CD4-positive, CD25-positive, alpha-beta regulatory T cell (primary cell): ENCODE results near the gene COLEC11. TPM values are rescaled to one million over a fixed set of nuclear protein-coding genes. Genes with fewer than 3 reads are reported as not detected.
A peak's percentile ranks its signal among the peaks of the same experiment; 100 is the strongest.
"Not testable (repeated sequence)": the region's sequence is repeated elsewhere in the genome, so short reads cannot be mapped to it uniquely, and the experiment has no call there.

Experiments used
- ATAC-seq, 2 donors: fragments of 150-1000 bp; cut with Tn5 transposase; one replicate each; pipeline ENCODE4 v1.10.0; 2021; ENCODE audit warnings: low read depth in 2 of 2, moderate number of reproducible peaks in 2 of 2, moderate library complexity in 1 of 2
- DNase-seq, 3 donors: peaks; one replicate each; pipeline versions ENCODE4 v3.0.0 to v3.0.0-alpha.2; 2012 to 2022; ENCODE audit warnings: mixed read lengths in 1 of 3
- H3K27ac ChIP-seq: one replicate; pipeline ENCODE4 v1.7.0; 2013; ENCODE audit warnings: mild to moderate bottlenecking, low read length; ENCODE audit not compliant: insufficient read depth, poor library complexity, severe bottlenecking
- H3K27me3 ChIP-seq: one replicate; pipeline ENCODE4 v1.7.0; 2013; ENCODE audit warnings: low read length; ENCODE audit not compliant: control insufficient read depth, insufficient read depth
- H3K36me3 ChIP-seq: one replicate; pipeline ENCODE4 v1.7.0; 2013; ENCODE audit warnings: mild to moderate bottlenecking, low read length, moderate library complexity; ENCODE audit not compliant: control insufficient read depth, insufficient read depth
- H3K4me1 ChIP-seq: 2 replicates; pipeline ENCODE4 v1.7.0; 2013; ENCODE audit warnings: mild to moderate bottlenecking, low read length; ENCODE audit not compliant: insufficient read depth, control insufficient read depth, poor library complexity, severe bottlenecking
- H3K4me3 ChIP-seq: one replicate; pipeline ENCODE4 v1.7.0; 2013; ENCODE audit warnings: low read depth, mild to moderate bottlenecking, low read length, moderate library complexity
- H3K9me3 ChIP-seq, 2 experiments: 1 replicate in 1 of 2; 2 replicates in 1 of 2; pipeline ENCODE4 v1.7.0; 2013; ENCODE audit warnings: low read length in 2 of 2, mild to moderate bottlenecking in 1 of 2, moderate library complexity in 1 of 2; ENCODE audit not compliant: control insufficient read depth in 2 of 2
- H3K27ac Mint-ChIP-seq, 3 donors: one replicate each; pipeline ENCODE4 v1.8.0; 2020 to 2022; ENCODE audit warnings: mild to moderate bottlenecking in 3 of 3, mixed read lengths in 3 of 3, moderate library complexity in 2 of 3
- H3K27me3 Mint-ChIP-seq: one replicate; pipeline ENCODE4 v1.8.0; 2022; ENCODE audit warnings: mild to moderate bottlenecking, mixed read lengths
- H3K36me3 Mint-ChIP-seq: one replicate; pipeline ENCODE4 v1.8.0; 2020; ENCODE audit warnings: mixed read lengths
- H3K4me1 Mint-ChIP-seq, 4 donors: one replicate each; pipeline ENCODE4 v1.8.0; 2020 to 2022; ENCODE audit warnings: mixed read lengths in 4 of 4, mild to moderate bottlenecking in 1 of 4
- H3K4me3 Mint-ChIP-seq, 4 donors: one replicate each; pipeline ENCODE4 v1.8.0; 2020 to 2022; ENCODE audit warnings: mild to moderate bottlenecking in 4 of 4, mixed read lengths in 4 of 4, moderate library complexity in 3 of 4
- H3K9me3 Mint-ChIP-seq, 7 donors: one replicate each; pipeline ENCODE4 v1.8.0; 2020 to 2022; ENCODE audit warnings: mixed read lengths in 7 of 7, mild to moderate bottlenecking in 3 of 7, moderate library complexity in 2 of 7
- polyA plus RNA-seq, 4 donors: library from polyadenylated mRNA; unstranded; fragments of 300-500 nt; fragmentation: Illumina TruSeq; gene quantifications; one replicate each; pipeline ENCODE4 v1.2.3, GENCODE V29; 2021
- total RNA-seq: library from RNA; stranded (reverse); gene quantifications from one replicate; pipeline ENCODE4 v1.2.3, GENCODE V29; 2022

COLEC11 gene
- total and polyA plus RNA-seq, 5 donors from 2014 or later = not detected

- Histone ChIP-seq H3K4me3 (no peak overlapping the region), H3K36me3 (no peaks in the 10 kb centered on the region), H3K27me3 (no peaks in the 10 kb centered on the region), H3K9me3 (no peaks in the 10 kb centered on the region), H3K4me1 (no peaks in the 10 kb centered on the region), H3K27ac (no peak overlapping the region)
- Mint-ChIP-seq H3K27ac (peak overlapping the region in 1 of 3 donors; percentile 59), H3K9me3 (no peaks in the 10 kb centered on the region), H3K4me1 (peaks cover 0 to 16% (median 5%) of the 10 kb centered on the region in 4 donors), H3K36me3 (no peaks in the 10 kb centered on the region), H3K27me3 (no peaks in the 10 kb centered on the region), H3K4me3 (peak overlapping the region in 2 of 4 donors; percentile 4 to 16)
- ATAC-seq (no peak), DNase-seq (no peak)
These were observed 64.8 kb downstream of the COLEC11 start for GRCh38 chr2:3659447-3660432.

- H3K4me3 ChIP-seq, H3K9me3 Mint-ChIP-seq, H3K27me3 ChIP-seq, H3K4me1 ChIP-seq, H3K27ac ChIP-seq, H3K36me3 Mint-ChIP-seq, DNase-seq, H3K9me3 ChIP-seq, ATAC-seq, H3K36me3 ChIP-seq, H3K27me3 Mint-ChIP-seq: not testable (repeated sequence)
- Mint-ChIP-seq H3K27ac (peak overlapping the region in 1 of 3 donors; percentile 59), H3K4me1 (peaks cover 0 to 16% (median 5%) of the 10 kb centered on the region in 4 donors), H3K4me3 (peak overlapping the region in 1 of 4 donors; percentile 10)
These were observed 65.7 kb downstream of the COLEC11 start for GRCh38 chr2:3660640-3661039.

DNA sequence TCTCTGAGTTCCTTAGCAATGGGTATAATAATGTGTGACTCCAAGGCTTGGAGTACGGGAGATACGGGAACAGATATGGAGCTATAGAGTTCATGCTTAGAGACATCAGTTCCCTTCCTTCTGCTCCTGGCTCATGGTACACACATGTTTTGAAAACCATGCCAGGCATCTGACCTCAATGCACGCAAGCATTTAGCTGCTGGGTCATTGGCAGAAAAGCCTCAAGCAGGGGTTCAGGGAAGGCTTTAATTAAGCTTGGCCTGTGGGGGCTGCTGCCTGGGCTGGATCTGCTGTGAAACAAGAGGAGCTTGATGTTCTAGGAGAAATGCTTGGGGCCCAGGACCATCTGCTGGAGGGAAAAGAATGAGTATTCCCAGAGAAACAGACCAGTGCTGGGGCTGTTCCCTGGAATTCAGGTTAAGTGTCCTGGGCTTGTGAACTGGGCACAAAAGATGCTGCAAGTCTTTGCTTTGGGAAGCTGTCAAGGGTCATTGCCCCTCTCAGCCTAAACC, 66.3 kb downstream of the COLEC11 start:
- peaks cover 0 to 16% (median 5%) of the 10 kb centered on the region in 4 donors for H3K4me1 Mint-ChIP-seq
- peak overlapping the region in 1 of 3 donors; percentile 55 for H3K27ac Mint-ChIP-seq
- ATAC-seq (no peak), DNase-seq (no peak)
- H3K4me3 Mint-ChIP-seq = no peak overlapping the region
- peaks cover 0 to 2% (median 0%) of the 10 kb centered on the region in 7 donors for H3K9me3 Mint-ChIP-seq
- no peaks in the 10 kb centered on the region for H3K36me3 Mint-ChIP-seq
- no peaks in the 10 kb centered on the region for H3K9me3 ChIP-seq
- no peaks in the 10 kb centered on the region for H3K36me3 ChIP-seq
- no peak overlapping the region for H3K4me3 ChIP-seq
- H3K27me3 Mint-ChIP-seq = no peaks in the 10 kb centered on the region
- no peak overlapping the region for H3K27ac ChIP-seq
- H3K4me1 ChIP-seq = no peaks in the 10 kb centered on the region
- H3K27me3 ChIP-seq = no peaks in the 10 kb centered on the region

DNA sequence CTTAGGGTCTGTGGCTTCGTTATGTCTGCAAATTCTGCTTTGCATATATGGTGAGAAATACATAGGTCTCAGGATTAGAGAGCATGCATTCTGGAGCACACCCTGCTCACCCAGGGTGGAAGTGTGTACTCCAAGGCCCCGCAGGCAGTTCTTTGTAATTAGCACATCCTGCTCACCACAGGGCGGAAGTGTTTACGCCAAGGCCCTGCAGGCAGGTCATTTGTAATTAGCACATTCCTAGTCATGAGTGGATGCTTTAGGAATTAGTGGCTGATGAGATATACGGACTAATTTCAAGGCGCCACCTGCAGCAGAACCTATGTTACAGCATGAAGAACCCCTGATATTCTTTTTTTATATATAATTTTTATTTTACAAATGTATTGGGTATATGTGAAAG, 67.3 kb downstream of the COLEC11 start:
- peaks cover 0 to 16% (median 5%) of the 10 kb centered on the region in 4 donors for H3K4me1 Mint-ChIP-seq

DNA sequence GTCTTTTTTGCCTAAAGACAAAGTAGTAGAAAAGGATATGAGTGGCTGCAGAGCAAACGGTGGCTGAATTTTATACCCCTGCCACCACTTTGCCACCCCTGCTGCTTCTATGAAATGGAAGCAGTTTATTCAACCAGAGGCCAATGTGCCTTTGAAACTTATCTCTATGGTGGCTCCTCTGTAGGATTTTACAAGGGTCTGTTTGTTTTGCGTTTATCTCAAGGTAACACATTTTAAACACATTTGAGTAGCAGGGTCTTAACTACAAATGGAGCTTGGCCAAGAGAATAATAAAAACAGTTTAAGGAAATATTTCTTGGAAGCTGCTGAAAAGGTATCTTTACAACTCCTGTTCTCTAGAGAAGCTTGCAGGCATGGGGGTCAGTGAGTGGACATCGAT, 69.2 kb downstream of the COLEC11 start:
- Histone ChIP-seq H3K4me1 (no peaks in the 10 kb centered on the region), H3K4me3 (no peak overlapping the region), H3K36me3 (no peaks in the 10 kb centered on the region), H3K27me3 (no peaks in the 10 kb centered on the region), H3K9me3 (no peaks in the 10 kb centered on the region), H3K27ac (no peak overlapping the region)
- no peak for DNase-seq
- Mint-ChIP-seq H3K27me3 (no peaks in the 10 kb centered on the region), H3K9me3 (peaks cover 0 to 2% (median 0%) of the 10 kb centered on the region in 7 donors), H3K4me3 (no peak overlapping the region), H3K36me3 (no peaks in the 10 kb centered on the region), H3K4me1 (peaks cover 0 to 16% (median 5%) of the 10 kb centered on the region in 4 donors), H3K27ac (no peak overlapping the region)
- ATAC-seq = no peak

More for the DNA sequence above, 67.3 kb downstream of the COLEC11 start:
- Mint-ChIP-seq H3K36me3 (no peaks in the 10 kb centered on the region), H3K27ac (peak overlapping the region in 1 of 3 donors; percentile 7), H3K4me3 (no peak overlapping the region), H3K27me3 (no peaks in the 10 kb centered on the region), H3K9me3 (peaks cover 0 to 2% (median 0%) of the 10 kb centered on the region in 7 donors)
- Histone ChIP-seq H3K4me1 (no peaks in the 10 kb centered on the region), H3K36me3 (no peaks in the 10 kb centered on the region), H3K9me3 (no peaks in the 10 kb centered on the region), H3K4me3 (no peak overlapping the region), H3K27ac (no peak overlapping the region), H3K27me3 (no peaks in the 10 kb centered on the region)
- DNase-seq (no peak), ATAC-seq (no peak)

DNA sequence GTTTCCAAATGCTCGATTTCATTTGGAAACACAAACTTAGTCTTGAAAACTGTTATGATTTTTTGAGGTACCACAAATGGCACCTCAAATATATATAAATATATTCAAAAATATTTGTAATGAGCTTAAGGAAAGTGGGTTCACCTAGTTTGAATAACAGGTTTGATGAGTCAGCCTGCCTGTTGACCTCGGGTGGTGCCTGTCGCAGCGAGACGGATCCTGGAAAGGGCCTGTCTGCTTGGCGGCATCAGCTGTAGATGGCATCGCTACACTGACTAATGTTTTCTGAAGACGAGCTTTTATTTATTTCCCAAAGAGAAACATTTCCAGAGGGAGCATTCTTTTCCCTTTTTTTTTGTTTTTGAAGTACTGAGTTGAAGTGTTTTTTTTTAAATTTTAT, 70.0 kb downstream of the COLEC11 start:
- H3K4me3 Mint-ChIP-seq = no peak overlapping the region
- peaks cover 0 to 2% (median 0%) of the 10 kb centered on the region in 7 donors for H3K9me3 Mint-ChIP-seq
- DNase-seq (no peak), ATAC-seq (no peak)
- H3K36me3 Mint-ChIP-seq = no peaks in the 10 kb centered on the region
- H3K4me1 Mint-ChIP-seq = peaks cover 0 to 14% (median 5%) of the 10 kb centered on the region in 4 donors
- no peaks in the 10 kb centered on the region for H3K27me3 ChIP-seq
- H3K27ac ChIP-seq = no peak overlapping the region
- H3K27ac Mint-ChIP-seq = no peak overlapping the region
- H3K9me3 ChIP-seq = no peaks in the 10 kb centered on the region
- no peak overlapping the region for H3K4me3 ChIP-seq
- H3K36me3 ChIP-seq = no peaks in the 10 kb centered on the region
- H3K4me1 ChIP-seq = no peaks in the 10 kb centered on the region
- no peaks in the 10 kb centered on the region for H3K27me3 Mint-ChIP-seq

GRCh38 chr2:3665886-3666612, 71.1 kb downstream of the COLEC11 start:
- Mint-ChIP-seq H3K9me3 (peaks cover 0 to 2% (median 0%) of the 10 kb centered on the region in 7 donors), H3K27me3 (no peaks in the 10 kb centered on the region), H3K27ac (no peak overlapping the region), H3K4me3 (no peak overlapping the region), H3K36me3 (no peaks in the 10 kb centered on the region), H3K4me1 (peaks cover 0 to 4% (median 1%) of the 10 kb centered on the region in 4 donors)
- H3K4me3 ChIP-seq = no peak overlapping the region
- H3K4me1 ChIP-seq = no peaks in the 10 kb centered on the region
- no peaks in the 10 kb centered on the region for H3K36me3 ChIP-seq
- ATAC-seq (no peak), DNase-seq (no peak)
- H3K27ac ChIP-seq = no peak overlapping the region
- H3K9me3 ChIP-seq = no peaks in the 10 kb centered on the region
- H3K27me3 ChIP-seq = no peaks in the 10 kb centered on the region
